ENCODE data around the gene TMEM126A. TPM values are rescaled to one million over a fixed set of nuclear protein-coding genes. Genes with fewer than 3 reads are reported as not detected.

The TMEM126A gene
- total and polyA plus RNA-seq, 2 of the 13 experiments (the other 11 are each of a cell fraction or from before 2014, with no cell fraction given): 59.5 to 66.9 TPM

- no peaks in the 10 kb centered on the region for H3K9me3 ChIP-seq (ENCODE audit: low read length)
- no peak overlapping the region for H3K27ac ChIP-seq (ENCODE audit: extremely low read length, insufficient read depth, low read length)
- peaks cover 33% of the 10 kb centered on the region; the same call in 1 of the 2 replicates for H3K4me1 ChIP-seq (ENCODE audit: insufficient read depth, low read length)
- BruUV-seq (replicated peaks): TSS peak; percentile 44
- no peak for FAIRE-seq
- H2AFZ ChIP-seq (ENCODE audit: low read length): no peak overlapping the region
- in situ Hi-C loops (cut with HindIII; ENCODE audit: extremely low pct_ligation_motif_present, low pct_unique_long_range_greater_than_20kb): no loop called here
- 44% methylated on average over 40 of the region's 43 CpGs for WGBS (ENCODE audit: low lambda C conversion rate)
- H3K36me3 ChIP-seq (replicated peaks in 1 of 2; ENCODE audit: control insufficient read depth in 1 of 2, insufficient read depth in 2 of 2, low read length in 2 of 2): no peaks in the 10 kb centered on the region
- peak overlapping the region; percentile 73 for H3K4me2 ChIP-seq (ENCODE audit: low read depth, low read length)
- H3K4me3 ChIP-seq (replicated peaks in 1 of 3; ENCODE audit: insufficient read depth in 1 of 3, low read depth in 2 of 3, low read length in 3 of 3): peak overlapping the region; percentile 54 to 69 (median 64); a peak in 5 of 6 replicates
- ATAC-seq: peak; percentile 44
- CTCF ChIA-PET (ENCODE audit: low intra/inter-chr PET ratio, low total read pairs): no interaction called here
- peaks cover 0 to 10% of the 10 kb centered on the region in 2 experiments; a peak in 1 of 5 replicates for H3K27me3 ChIP-seq (ENCODE audit: control insufficient read depth in 1 of 2, insufficient read depth in 2 of 2, low read length in 2 of 2)
- intact Hi-C loops (cut with micrococcal nuclease; ENCODE audit: unreplicated experiment): no loop called here
- POLR2A ChIA-PET: no interaction called here
- no peak for DNase-seq (ENCODE audit: low spot score)
- no peaks in the 10 kb centered on the region for H4K20me1 ChIP-seq (ENCODE audit: insufficient read depth, low read length)
- H3K79me2 ChIP-seq (ENCODE audit: insufficient read depth, low read length): no peaks in the 10 kb centered on the region
- peak overlapping the region; percentile 51 for H3K9ac ChIP-seq (ENCODE audit: insufficient read depth, low read depth, low read length)
- TF ChIP-seq SNAI1 (CRISPR knock-in tag; IDR thresholded peaks at IDR 0.05; ENCODE audit: borderline replicate concordance) (no peak), JARID2 (CRISPR knock-in tag; IDR thresholded peaks at IDR 0.05; ENCODE audit: insufficient replicate concordance) (no peak), ONECUT2 (CRISPR knock-in tag; IDR thresholded peaks at IDR 0.05) (no peak), ZNF484 (CRISPR knock-in tag; IDR thresholded peaks at IDR 0.05; ENCODE audit: borderline replicate concordance, low read depth) (no peak), ZNF770 (CRISPR knock-in tag; IDR thresholded peaks at IDR 0.05) (no peak), ELK4 (CRISPR knock-in tag; IDR thresholded peaks at IDR 0.05; ENCODE audit: borderline replicate concordance) (no peak), ZNF704 (CRISPR knock-in tag; IDR thresholded peaks at IDR 0.05; ENCODE audit: borderline replicate concordance) (no peak), SRSF1 (optimal IDR thresholded peaks at IDR 0.05; ENCODE audit: low read depth, low read length) (no peak), ZNF784 (CRISPR knock-in tag; IDR thresholded peaks at IDR 0.05; ENCODE audit: borderline replicate concordance) (no peak), ZNF850 (CRISPR knock-in tag; conservative IDR thresholded peaks at IDR 0.05) (no peak), ZNF773 (CRISPR knock-in tag; IDR thresholded peaks at IDR 0.05; ENCODE audit: borderline replicate concordance) (no peak), GRHL1 (CRISPR knock-in tag; conservative IDR thresholded peaks at IDR 0.05) (no peak), FOXK1 (CRISPR knock-in tag; IDR thresholded peaks at IDR 0.05; ENCODE audit: borderline replicate concordance, low read depth) (no peak), TSC22D2 (CRISPR knock-in tag; IDR thresholded peaks at IDR 0.05; ENCODE audit: borderline replicate concordance) (no peak), POLR2AphosphoS5 (IDR thresholded peaks at IDR 0.05; ENCODE audit: low read depth, low read length) (peak; percentile 28; the same call in 1 of the 2 replicates)
Measured at GRCh38 chr11:85682330-85683305, 34.9 kb downstream of the TMEM126A start.

Measured in HepG2 (cell line).